PFSK-1 (cell line): ENCODE measurements around the gene KIF3A.

Source experiments
- FOXP2 ChIP-seq: optimal IDR thresholded peaks from 2 replicates; pipeline ENCODE3; 2011; ENCODE audit warnings: borderline replicate concordance, control low read depth, inconsistent platforms; ENCODE audit not compliant: insufficient read depth; ENCODE audit errors: extremely low read length, extremely low read depth
- POLR2AphosphoS5 ChIP-seq: IDR thresholded peaks from 2 replicates; pipeline ENCODE4 v1.6.1; 2012; ENCODE audit warnings: low read depth, mild to moderate bottlenecking, control low read depth, low read length, moderate library complexity
- REST ChIP-seq, 2 experiments: IDR thresholded peaks; 2 replicates each; pipeline versions ENCODE4 v1.6.1 to v1.8.0; 2011 to 2012; ENCODE audit warnings: low read depth in 2 of 2, low read length in 2 of 2, control low read depth in 1 of 2, inconsistent platforms in 1 of 2, mild to moderate bottlenecking in 1 of 2, moderate library complexity in 1 of 2; ENCODE audit not compliant: insufficient read depth in 1 of 2
- SIN3A ChIP-seq: IDR thresholded peaks from 2 replicates; pipeline ENCODE4 v1.6.1; 2012; ENCODE audit warnings: mild to moderate bottlenecking, low read length, moderate library complexity, borderline replicate concordance; ENCODE audit not compliant: insufficient read depth
- TAF1 ChIP-seq: IDR thresholded peaks from 2 replicates; pipeline ENCODE4 v1.6.1; 2012; ENCODE audit warnings: low read length, control low read depth, borderline replicate concordance; ENCODE audit not compliant: insufficient read depth

GRCh38 chr5:132655821-132656773 lies 81.2 kb downstream of the KIF3A start:
- TF ChIP-seq POLR2AphosphoS5 (no peak), TAF1 (no peak), SIN3A (no peak), REST (IDR thresholded peaks at IDR 0.05; ENCODE audit: insufficient read depth in 1 of 2, low read depth in 2 of 2, low read length in 2 of 2) (no peak), FOXP2 (no peak)
